Stimulated activated CD4-positive, alpha-beta T cell treated with anti-CD3 and anti-CD28 coated beads, Interleukin-1b, Interleukin-23, amount 100 ng/mL, for 4 hours (primary cell): ENCODE results near the gene HDAC4.

Experiments
- DNase-seq, 2 donors: peaks; one replicate each; pipeline ENCODE4 v3.0.0-alpha.2; 2020; ENCODE audit warnings: low read depth in 2 of 2

Gene HDAC4

DNA sequence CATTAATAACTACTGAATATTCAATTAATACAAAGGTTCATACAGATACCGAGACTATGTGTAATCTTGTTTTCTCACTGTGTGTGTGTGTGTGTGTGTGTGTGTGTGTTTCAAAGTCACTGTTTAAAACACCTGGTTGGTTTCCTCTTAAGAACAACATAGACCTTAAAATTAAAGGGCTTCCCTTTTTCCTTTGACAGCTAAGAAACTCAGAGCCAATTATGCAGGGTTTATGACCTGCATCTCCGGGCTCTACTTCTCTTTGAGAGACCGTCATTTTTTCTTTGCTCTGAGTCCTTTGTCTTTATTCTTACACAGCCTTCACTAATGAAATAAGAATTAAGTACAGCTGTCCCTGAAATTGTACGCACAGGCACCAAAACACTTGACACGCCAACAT lies 145.6 kb downstream of the HDAC4 start:
- no peak for DNase-seq

DNA sequence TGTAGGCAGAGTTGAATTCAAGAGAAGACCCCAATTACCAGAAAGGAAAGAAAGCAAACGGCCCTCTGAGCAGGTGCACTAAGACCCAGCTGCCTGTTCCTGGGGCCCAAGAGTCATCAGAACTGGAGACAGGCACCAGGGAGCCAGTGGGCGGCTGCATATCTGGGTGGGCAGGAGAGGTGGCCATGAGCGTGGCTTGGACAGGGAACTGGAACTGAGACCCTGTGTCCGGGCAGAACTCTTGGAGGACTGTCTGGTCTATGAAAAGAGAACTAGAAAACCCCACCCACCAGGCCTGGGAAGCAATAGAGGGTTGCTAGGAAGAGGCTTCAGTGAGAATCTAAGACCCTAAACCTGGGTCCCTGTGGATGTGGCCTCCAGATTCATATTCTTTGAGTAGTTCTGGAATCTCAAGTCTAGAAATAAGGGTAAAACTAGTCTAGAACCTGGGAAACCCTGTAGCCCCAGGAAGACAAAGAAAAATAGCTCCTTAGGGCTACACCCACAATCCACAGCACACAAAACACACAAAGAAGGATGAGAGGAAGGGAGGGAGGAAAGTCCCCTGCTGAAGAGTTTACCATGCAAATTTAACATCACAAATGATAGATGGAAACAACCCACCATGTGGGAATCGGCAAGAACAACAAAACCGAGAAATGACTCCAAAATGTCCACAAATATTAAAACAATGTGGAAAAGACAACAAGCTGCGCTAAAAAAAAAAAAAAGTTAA lies 147.0 kb downstream of the HDAC4 start:
- DNase-seq = no peak

DNA sequence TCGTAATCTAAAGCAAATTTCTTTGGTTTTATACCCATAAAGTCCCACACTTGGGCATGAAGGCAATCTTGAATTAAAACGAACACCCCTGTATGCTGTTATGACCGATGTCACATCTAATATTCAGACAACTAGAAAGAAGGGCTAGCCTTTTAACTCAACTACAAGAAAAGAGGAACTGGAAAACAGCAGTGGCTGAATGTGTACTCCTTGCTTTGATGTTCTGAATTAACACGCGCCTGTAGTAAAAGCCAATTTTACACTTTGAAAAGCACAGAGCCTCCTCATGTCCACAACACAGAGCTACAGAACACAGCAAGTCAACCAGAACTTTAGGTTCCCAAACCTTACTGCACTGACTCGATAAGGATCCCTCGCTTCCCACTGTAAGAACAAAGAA lies 147.6 kb downstream of the HDAC4 start:
- DNase-seq = no peak

DNA sequence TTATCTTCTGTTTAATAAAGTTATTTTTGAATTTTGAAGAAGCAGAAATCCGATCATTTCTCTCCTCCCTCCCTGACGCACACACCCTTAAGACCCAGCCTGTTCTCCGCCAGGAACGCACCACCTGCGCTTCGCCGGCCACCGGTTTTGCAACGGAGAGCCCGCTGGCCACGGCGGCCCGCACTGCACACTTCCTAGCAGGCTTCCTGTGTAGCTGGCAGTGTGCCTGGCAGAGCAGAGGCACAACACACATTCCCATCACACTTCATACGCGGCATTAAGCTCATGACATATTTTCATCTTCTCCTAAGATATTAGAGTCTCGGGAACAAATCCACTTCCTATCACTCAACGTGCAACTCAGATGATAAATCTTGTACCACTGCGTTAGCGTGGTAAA lies 148.0 kb downstream of the HDAC4 start:
- DNase-seq = no peak

- no peak for DNase-seq
Observed at GRCh38 chr2:239252393-239252792, 148.4 kb downstream of the HDAC4 start.

GRCh38 chr2:239251971-239252370 lies 148.8 kb downstream of the HDAC4 start:
- no peak for DNase-seq

DNA sequence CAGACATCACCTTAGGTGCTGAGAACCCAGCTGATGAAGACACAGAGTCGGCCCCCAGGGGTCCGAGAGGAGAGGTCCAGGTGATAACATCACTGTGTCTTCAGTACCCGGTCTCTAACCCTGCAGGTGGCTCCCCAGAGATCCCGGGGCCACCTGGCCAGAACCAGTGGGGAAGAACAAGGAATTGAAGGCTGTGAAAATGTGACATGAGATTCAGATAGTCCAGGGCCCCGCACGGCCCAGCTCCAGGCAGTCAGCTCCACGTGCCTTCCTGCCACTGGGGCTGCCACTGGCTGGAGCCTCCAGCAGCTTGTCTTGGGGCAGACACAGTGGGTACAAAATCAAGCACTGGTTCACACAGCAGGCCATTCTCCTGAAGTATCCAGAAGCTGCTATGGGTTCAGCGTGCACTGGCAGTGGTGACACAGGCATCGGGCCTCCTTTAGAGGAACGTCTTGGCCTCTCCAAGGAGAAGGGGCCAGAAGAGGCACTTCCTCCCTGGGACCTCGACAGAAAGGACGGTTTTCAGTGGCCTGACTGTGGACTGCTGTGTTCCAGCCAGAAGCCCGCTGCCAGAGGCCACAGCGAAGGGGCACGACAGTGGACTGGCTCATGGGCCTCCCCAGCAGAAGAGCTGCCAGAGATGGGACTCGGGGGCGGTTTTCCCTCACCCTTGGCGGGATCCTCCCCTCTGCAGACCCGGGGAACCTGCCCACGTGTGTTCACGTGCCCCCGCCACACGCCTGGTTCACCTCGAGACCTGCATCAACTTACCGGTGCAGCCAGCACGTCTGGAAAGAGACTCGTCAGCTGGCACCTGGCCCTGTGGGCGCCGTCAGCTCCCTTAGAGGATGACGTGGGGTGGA lies 150.4 kb downstream of the HDAC4 start:
- DNase-seq = no peak

DNA sequence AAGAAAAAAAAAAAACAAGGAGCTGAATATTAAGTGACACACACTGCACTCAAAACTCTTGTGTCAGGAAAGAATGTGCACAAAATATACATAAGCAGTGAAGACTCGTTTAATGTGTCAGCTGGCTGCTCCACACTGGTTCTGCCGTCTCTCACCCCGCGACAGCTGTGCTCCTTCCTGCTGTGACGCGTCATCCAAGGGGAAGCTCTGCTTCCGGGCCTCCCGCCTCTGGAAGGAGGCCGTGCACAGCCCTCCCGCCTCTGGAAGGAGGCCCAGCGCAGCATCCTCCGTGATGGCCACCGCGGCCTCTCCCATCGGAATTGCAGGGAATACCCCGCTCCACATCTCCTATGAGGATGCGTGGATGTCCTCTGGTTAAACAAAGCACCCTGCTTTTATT lies 151.0 kb downstream of the HDAC4 start:
- no peak for DNase-seq

DNA sequence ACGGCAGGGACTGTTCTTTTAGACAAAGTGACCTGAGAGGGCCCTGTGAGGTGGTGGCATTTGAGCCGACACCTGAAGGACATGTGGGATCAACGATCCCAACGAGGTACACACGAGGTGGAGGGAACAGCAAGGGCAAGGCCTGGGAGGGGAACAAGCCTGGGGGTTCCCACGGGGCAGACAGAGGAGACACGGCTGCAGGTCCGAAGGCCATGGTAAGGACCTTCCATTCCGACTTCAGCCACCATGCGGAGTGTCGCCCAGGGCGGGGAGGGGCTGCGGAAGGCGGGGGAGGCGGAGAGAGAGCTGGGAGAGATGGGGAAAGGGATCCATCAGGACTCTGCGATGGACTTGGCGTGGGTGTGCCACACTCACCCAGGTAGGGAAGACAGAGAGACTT lies 151.8 kb downstream of the HDAC4 start:
- DNase-seq = no peak

GRCh38 chr2:239247401-239248245 lies 153.2 kb downstream of the HDAC4 start:
- DNase-seq = peak in 1 of 2 donors; percentile 36

GRCh38 chr2:239246723-239247122 lies 154.1 kb downstream of the HDAC4 start:
- no peak for DNase-seq

DNA sequence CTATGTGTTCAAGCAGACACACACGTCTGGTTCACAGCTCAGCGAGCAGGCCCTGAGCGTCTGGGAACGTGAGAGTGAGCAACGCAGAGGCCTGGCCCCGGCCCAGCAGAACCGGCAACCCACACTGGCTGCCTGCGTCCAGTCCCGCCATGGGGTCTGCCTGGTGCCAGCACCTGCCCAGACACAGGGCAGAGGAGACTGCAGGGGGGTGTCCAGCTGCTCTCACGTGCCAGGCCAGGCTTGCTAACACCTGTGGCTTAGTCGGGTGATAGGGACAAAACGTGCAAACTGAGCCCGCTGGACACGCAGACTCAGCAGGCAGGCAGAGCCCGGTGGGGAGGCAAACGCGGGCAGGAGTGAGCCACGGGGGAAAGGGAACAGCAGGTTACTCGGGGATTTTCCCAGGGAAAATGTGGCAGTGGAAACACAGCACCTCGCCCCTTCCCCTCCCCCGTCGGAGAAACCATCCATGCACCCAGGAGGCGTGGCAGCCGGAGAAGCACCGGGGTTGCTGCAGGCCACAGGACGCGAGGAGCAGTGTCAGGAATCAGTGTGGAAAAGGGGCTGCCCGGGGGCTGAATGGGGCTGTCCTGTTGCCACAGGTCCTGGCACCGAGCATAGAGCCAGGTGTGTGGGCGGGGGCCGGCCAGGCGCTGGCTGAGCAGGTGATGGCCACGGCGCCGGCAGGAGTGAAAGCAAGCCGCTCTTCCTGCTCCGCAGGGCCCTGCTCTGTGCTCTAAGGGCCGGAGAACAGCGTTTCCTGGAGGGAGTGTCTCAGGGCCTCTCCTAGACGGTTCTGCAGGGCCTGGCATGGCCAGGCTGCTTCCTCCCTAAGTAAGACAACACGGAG lies 154.7 kb downstream of the HDAC4 start:
- no peak for DNase-seq

DNA sequence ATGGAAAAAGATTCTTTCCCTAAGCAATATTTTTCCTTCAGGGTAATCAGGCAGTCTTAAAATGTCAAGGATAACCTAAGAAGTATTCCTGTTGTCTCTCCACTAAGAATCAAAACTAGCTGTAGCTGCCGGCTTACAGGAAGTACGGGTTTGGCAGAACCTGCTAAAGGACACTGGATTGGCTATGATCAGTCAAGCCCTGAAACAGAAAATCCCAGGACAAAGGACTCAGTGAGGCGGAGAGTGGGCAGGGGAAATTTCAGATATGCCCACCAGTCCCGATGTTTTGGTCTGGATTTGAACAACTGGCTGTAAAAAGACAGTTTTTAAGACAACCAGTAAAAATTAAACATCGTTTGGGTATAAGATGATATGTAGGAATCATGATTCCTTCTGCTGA lies 155.7 kb downstream of the HDAC4 start:
- DNase-seq = no peak

- no peak for DNase-seq
Observed at GRCh38 chr2:239244625-239245024, 156.2 kb downstream of the HDAC4 start.

DNA sequence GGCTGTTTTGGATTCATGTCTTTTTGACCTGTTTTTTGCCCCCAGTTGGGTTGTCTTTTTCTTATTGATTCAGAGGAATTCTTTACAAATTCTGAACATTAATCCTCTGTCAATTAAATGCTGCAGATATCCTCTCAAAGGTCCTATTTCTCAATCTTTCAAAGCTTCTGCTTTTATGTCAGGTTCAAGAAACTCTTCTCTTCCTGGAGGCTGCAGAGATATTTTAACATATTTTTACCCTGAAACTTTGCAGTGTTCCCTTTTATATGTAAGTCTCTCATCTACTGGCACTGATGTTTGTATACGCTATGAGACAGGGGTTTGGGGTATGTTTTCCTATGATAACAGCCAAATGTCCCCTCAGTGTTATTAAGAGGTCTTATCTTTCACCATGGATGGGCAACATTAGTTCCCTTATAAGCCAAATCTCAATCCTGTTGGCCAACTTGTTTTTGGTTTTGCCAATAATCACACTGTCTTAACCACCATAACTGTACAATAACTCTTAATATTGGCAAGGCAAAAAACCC lies 159.3 kb downstream of the HDAC4 start:
- DNase-seq = no peak

DNA sequence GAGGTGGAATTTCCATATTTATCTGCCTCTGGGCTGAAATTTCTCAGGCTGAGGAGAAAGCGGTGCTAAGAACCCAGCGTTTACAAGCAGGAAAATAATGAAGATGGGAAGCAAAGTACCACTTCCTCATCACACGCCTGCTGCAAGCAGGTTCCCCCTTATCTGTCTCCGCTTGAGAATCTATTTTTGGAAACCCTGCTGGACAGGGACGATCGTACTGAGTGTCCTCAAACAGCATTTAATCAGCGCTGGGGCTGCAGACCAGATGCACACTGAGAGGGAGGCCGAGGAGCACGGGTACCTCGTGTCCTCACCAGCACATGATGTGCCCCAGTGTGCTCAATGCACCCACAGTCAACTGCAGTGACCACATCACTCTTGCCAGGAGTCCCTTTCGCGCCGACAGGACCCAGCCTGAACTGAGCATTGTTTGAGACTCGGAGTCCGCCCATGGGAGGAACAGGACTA lies 160.4 kb downstream of the HDAC4 start:
- no peak for DNase-seq

DNA sequence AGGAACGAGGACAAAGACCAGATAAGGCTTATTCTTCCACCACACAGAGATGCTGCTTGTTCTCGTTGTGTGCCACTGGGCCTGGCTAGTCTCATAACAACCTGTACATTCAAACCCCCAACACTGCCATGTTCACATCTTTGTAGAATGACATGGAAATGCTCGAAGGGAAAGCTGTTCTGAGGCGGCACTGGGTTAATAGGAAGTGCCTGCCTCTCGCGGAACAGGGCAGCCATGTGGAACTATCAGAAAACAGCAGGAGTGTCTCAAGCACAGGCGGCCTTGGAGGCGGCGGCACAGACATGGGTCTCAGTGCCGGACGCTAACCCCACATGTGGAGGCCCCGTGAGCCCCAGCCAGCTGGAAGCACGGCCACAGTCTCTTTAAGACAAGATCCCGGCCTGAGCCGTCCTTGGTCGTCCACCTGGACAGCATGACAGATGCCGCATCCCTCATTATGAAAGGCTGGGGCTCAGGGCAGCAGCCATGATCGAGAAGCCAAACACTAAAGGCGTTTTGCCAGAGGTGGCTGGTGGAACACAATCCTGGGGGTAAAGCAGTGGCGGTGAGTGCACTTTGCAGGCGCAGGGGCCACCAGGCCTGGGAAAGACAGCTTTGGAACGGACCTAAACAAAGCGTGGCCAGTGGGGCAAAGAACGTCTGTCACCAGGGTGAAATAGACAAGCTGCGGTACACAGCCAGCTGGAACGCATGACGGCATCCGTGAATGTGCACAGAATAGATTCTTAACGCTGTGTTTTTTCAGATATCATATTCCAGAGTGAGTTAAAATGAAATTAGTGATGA lies 161.0 kb downstream of the HDAC4 start:
- no peak for DNase-seq

GRCh38 chr2:239238839-239239606 lies 161.8 kb downstream of the HDAC4 start:
- DNase-seq = no peak

- no peak for DNase-seq
Observed at GRCh38 chr2:239238381-239238780, 162.4 kb downstream of the HDAC4 start.
